Astrocyte (in vitro differentiated cells and primary cell): ENCODE measurements around the gene SFT2D3. TPM values are rescaled to one million over a fixed set of nuclear protein-coding genes. Genes with fewer than 3 reads are reported as not detected.

Experiments used
- DNase-seq: peaks from one replicate; pipeline ENCODE4 v3.0.0-alpha.2; 2010; ENCODE audit warnings: low read depth
- FAIRE-seq: peaks from 2 replicates; lab custom pipeline; 2011; peaks lifted over from hg19 to GRCh38; lab: Jason Lieb, UNC
- H2AFZ ChIP-seq: 2 replicates; pipeline ENCODE4 v1.6.0; 2012; ENCODE audit warnings: low read depth, low read length, inconsistent platforms
- H3K27ac ChIP-seq: 2 replicates; pipeline ENCODE4 v1.5.1; 2011; ENCODE audit warnings: low read depth, low read length, inconsistent platforms
- H3K27me3 ChIP-seq: 2 replicates; pipeline ENCODE4 v1.6.0; 2011; ENCODE audit warnings: low read length, inconsistent platforms; ENCODE audit not compliant: insufficient read depth
- H3K36me3 ChIP-seq: 2 replicates; pipeline ENCODE4 v1.5.1; 2011; ENCODE audit warnings: low read length, inconsistent platforms; ENCODE audit not compliant: insufficient read depth
- H3K4me1 ChIP-seq: 2 replicates; pipeline ENCODE4 v1.5.1; 2011; ENCODE audit warnings: low read length, inconsistent platforms; ENCODE audit not compliant: insufficient read depth
- H3K4me2 ChIP-seq: 2 replicates; pipeline ENCODE4 v1.6.0; 2012; ENCODE audit warnings: low read length, inconsistent platforms
- H3K4me3 ChIP-seq: 2 replicates; pipeline ENCODE4 v1.5.1; 2011; ENCODE audit warnings: low read depth, mild to moderate bottlenecking, low read length, inconsistent platforms; ENCODE audit not compliant: insufficient read depth
- H3K79me2 ChIP-seq: 2 replicates; pipeline ENCODE4 v1.6.0; 2012; ENCODE audit warnings: mild to moderate bottlenecking, low read length, inconsistent platforms; ENCODE audit not compliant: insufficient read depth
- H3K9ac ChIP-seq: 2 replicates; pipeline ENCODE4 v1.6.0; 2012; ENCODE audit warnings: mild to moderate bottlenecking, low read length, inconsistent platforms
- H3K9me3 ChIP-seq: 2 replicates; pipeline ENCODE4 v1.5.1; 2012; ENCODE audit warnings: low read depth, mild to moderate bottlenecking, low read length, inconsistent platforms; ENCODE audit not compliant: insufficient read depth
- H4K20me1 ChIP-seq: 2 replicates; pipeline ENCODE4 v1.6.0; 2012; ENCODE audit warnings: low read length, inconsistent platforms; ENCODE audit not compliant: insufficient read depth
- H3K27ac Mint-ChIP-seq: one replicate; pipeline ENCODE4 v1.8.0; 2021; ENCODE audit warnings: mild to moderate bottlenecking, mixed read lengths; ENCODE audit not compliant: unreplicated experiment
- H3K27me3 Mint-ChIP-seq: one replicate; pipeline ENCODE4 v1.8.0; 2021; ENCODE audit warnings: low read depth, mixed read lengths; ENCODE audit not compliant: unreplicated experiment
- H3K36me3 Mint-ChIP-seq: one replicate; pipeline ENCODE4 v1.8.0; 2021; ENCODE audit warnings: low read depth, mixed read lengths; ENCODE audit not compliant: unreplicated experiment
- H3K4me1 Mint-ChIP-seq: one replicate; pipeline ENCODE4 v1.8.0; 2021; ENCODE audit warnings: low read depth, mixed read lengths; ENCODE audit not compliant: unreplicated experiment
- H3K4me3 Mint-ChIP-seq: one replicate; pipeline ENCODE4 v1.8.0; 2021; ENCODE audit warnings: mild to moderate bottlenecking, moderate library complexity, mixed read lengths; ENCODE audit not compliant: unreplicated experiment
- H3K9me3 Mint-ChIP-seq: one replicate; pipeline ENCODE4 v1.8.0; 2021; ENCODE audit warnings: mild to moderate bottlenecking, mixed read lengths; ENCODE audit not compliant: unreplicated experiment
- EZH2 ChIP-seq: IDR thresholded peaks from 2 replicates; pipeline ENCODE4 v1.6.1; 2012; ENCODE audit warnings: mild to moderate bottlenecking, low read length, inconsistent platforms; ENCODE audit not compliant: insufficient read depth
- total RNA-seq: library from RNA; stranded (reverse); gene quantifications from 2 replicates; pipeline ENCODE4 v1.2.1, GENCODE V29; 2021
- TF ChIP-seq, protein P1 (sequence below): IDR thresholded peaks from 2 replicates; pipeline ENCODE4 v1.5.1; 2011; ENCODE audit warnings: low read depth, mild to moderate bottlenecking, inconsistent platforms, low read length, moderate library complexity; ENCODE audit not compliant: insufficient read depth

The SFT2D3 gene
- total RNA-seq, 1 donor from 2014 or later, result 2.9 TPM

DNA sequence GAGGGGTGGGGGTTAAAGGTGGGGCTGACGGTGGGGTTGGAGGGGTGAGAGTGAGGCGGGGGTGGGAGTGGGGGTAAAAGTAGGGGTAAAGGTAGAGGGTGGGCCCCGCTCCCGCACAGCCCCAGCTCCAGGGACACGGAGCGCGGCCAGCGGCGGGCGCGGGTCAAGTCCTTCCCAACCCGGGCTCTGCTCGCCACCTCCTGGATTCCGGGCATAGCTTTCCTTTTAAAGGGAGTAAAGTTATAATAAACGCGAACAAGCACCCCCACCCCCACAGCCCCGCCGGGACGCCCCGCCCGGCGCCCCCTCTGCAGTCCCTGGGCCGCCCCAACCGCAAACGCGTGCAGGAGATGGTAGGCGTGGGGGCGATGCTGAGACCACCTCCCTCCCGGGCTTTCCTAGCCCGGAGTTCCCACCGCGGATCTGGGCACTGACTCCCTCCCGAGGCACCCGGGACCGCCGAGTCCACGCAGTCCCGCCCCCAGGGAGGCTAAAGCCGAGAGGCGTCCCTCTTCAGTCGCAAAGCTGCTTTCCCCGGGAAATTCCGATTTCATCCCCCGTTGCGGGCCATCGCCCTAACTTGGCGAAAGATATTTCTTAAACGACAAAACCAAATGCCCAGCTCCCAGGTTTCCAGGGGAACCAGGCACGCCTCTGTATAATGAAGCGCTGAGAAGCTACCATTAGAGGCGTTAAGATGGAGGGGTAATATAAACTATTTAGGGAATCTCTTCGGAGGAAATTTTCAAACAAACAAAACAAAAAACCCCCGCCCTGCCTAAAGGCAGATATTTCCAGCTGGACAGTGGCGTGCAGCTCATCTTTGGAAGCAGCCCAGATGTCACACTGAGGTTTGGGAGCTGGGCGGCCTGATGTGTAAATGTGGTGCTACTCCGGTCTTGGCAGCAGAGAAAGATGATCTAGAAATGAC is 25.7 kb upstream of the SFT2D3 start, which contains the start of gene LIMS2:
Gene LIMS2, minus strand, starts transcription at position 200 of the 931 bp plus-strand sequence. CDS start 506 bp downstream, outside the sequence.
- Histone ChIP-seq H4K20me1 (peaks cover 4% of the 10 kb centered on the region), H3K4me1 (peaks cover 13% of the 10 kb centered on the region), H3K27ac (no peak within 1 kb of the TSS), H3K79me2 (peaks cover 2% of the 10 kb centered on the region), H3K4me2 (peak within 1 kb of the TSS; percentile 95), H3K27me3 (peaks cover 10% of the 10 kb centered on the region), H3K36me3 (no peaks in the 10 kb centered on the region), H3K4me3 (peak within 1 kb of the TSS; percentile 59), H3K9me3 (no peaks in the 10 kb centered on the region), H3K9ac (peak within 1 kb of the TSS; percentile 62), H2AFZ (peak within 1 kb of the TSS; percentile 90)
- Mint-ChIP-seq H3K27me3 (peaks cover 25% of the 10 kb centered on the region), H3K4me3 (peak within 1 kb of the TSS; percentile 91), H3K27ac (peak within 1 kb of the TSS; percentile 94), H3K36me3 (peaks cover 2% of the 10 kb centered on the region), H3K4me1 (peaks cover 20% of the 10 kb centered on the region), H3K9me3 (no peaks in the 10 kb centered on the region)
- DNase-seq, result no peak
- FAIRE-seq, result no peak
- TF ChIP-seq, protein P1, sequence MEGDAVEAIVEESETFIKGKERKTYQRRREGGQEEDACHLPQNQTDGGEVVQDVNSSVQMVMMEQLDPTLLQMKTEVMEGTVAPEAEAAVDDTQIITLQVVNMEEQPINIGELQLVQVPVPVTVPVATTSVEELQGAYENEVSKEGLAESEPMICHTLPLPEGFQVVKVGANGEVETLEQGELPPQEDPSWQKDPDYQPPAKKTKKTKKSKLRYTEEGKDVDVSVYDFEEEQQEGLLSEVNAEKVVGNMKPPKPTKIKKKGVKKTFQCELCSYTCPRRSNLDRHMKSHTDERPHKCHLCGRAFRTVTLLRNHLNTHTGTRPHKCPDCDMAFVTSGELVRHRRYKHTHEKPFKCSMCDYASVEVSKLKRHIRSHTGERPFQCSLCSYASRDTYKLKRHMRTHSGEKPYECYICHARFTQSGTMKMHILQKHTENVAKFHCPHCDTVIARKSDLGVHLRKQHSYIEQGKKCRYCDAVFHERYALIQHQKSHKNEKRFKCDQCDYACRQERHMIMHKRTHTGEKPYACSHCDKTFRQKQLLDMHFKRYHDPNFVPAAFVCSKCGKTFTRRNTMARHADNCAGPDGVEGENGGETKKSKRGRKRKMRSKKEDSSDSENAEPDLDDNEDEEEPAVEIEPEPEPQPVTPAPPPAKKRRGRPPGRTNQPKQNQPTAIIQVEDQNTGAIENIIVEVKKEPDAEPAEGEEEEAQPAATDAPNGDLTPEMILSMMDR, result no peak
- no peak for TF ChIP-seq EZH2

DNA sequence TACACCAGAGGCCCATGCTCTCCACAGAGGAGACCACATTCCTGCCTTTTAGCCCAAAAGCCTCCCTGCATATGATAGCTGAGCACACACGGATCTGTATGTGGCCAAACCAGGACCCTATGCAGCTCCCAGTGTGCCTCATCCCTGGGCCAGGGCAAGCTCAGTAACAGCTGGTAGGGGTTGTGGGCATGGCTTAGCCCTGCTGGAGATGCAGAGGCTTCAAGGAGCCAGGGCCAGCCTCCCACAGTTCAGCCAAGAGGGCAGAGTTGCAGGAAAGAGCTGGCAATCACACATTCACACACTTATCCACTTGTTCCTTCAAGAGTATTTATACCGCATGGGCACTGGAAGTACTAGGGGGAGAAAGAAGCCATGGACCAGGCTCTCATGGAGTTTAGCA is 24.4 kb upstream of the SFT2D3 start:
- Histone ChIP-seq H3K27ac (no peak overlapping the region), H3K4me1 (peaks cover 13% of the 10 kb centered on the region), H4K20me1 (no peaks in the 10 kb centered on the region), H3K9me3 (no peaks in the 10 kb centered on the region), H3K4me2 (no peak overlapping the region), H3K9ac (no peak overlapping the region), H3K79me2 (no peaks in the 10 kb centered on the region), H3K4me3 (no peak overlapping the region), H3K36me3 (no peaks in the 10 kb centered on the region), H3K27me3 (peaks cover 10% of the 10 kb centered on the region), H2AFZ (no peak overlapping the region)
- DNase-seq, result no peak
- FAIRE-seq, result no peak
- H3K4me3 Mint-ChIP-seq, result no peak overlapping the region
- peaks cover 2% of the 10 kb centered on the region for H3K36me3 Mint-ChIP-seq
- TF ChIP-seq, protein P1, result no peak
- no peak for TF ChIP-seq EZH2
- H3K4me1 Mint-ChIP-seq, result peaks cover 19% of the 10 kb centered on the region
- no peak overlapping the region for H3K27ac Mint-ChIP-seq
- peaks cover 26% of the 10 kb centered on the region for H3K27me3 Mint-ChIP-seq
- no peaks in the 10 kb centered on the region for H3K9me3 Mint-ChIP-seq

DNA sequence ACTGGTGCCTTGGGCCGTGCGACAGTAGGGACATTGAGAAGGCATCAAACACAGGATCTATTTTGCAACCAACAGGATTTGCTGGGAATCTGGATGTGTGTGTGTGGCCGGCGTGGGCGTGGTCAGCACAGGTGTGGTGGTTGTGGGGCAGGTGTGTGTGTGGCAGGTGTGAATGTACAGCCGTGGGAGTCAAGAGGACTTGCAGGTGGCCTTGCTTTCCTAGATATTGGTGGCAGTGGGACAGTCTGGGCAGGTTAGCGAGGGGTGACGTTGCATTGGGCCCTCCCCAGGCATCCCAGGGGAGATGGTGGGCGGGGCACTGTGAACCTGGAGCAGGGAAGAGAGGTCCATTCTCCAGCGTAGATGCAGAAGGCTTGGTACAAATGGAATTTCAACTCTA is 22.8 kb upstream of the SFT2D3 start:
- no peak overlapping the region for H3K27ac ChIP-seq
- Mint-ChIP-seq H3K27me3 (peaks cover 26% of the 10 kb centered on the region), H3K27ac (no peak overlapping the region), H3K9me3 (no peaks in the 10 kb centered on the region), H3K4me3 (no peak overlapping the region), H3K4me1 (peaks cover 20% of the 10 kb centered on the region), H3K36me3 (no peaks in the 10 kb centered on the region)
- H3K36me3 ChIP-seq, result no peaks in the 10 kb centered on the region
- no peak overlapping the region for H3K4me2 ChIP-seq
- no peak for FAIRE-seq
- H3K4me3 ChIP-seq, result no peak overlapping the region
- peaks cover 10% of the 10 kb centered on the region for H3K27me3 ChIP-seq
- H3K9me3 ChIP-seq, result no peaks in the 10 kb centered on the region
- no peak for TF ChIP-seq EZH2
- TF ChIP-seq, protein P1, result no peak
- no peak for DNase-seq
- H4K20me1 ChIP-seq, result no peaks in the 10 kb centered on the region
- H2AFZ ChIP-seq, result no peak overlapping the region
- no peaks in the 10 kb centered on the region for H3K79me2 ChIP-seq
- H3K4me1 ChIP-seq, result peaks cover 13% of the 10 kb centered on the region
- H3K9ac ChIP-seq, result no peak overlapping the region
